ENCODE results near the gene TRIM22. TPM values are rescaled to one million over a fixed set of nuclear protein-coding genes. Genes with fewer than 3 reads are reported as not detected.

The TRIM22 gene
- total and polyA plus RNA-seq, 9 donors: 31.0 to 84.4 (median 68.5) TPM

DNA sequence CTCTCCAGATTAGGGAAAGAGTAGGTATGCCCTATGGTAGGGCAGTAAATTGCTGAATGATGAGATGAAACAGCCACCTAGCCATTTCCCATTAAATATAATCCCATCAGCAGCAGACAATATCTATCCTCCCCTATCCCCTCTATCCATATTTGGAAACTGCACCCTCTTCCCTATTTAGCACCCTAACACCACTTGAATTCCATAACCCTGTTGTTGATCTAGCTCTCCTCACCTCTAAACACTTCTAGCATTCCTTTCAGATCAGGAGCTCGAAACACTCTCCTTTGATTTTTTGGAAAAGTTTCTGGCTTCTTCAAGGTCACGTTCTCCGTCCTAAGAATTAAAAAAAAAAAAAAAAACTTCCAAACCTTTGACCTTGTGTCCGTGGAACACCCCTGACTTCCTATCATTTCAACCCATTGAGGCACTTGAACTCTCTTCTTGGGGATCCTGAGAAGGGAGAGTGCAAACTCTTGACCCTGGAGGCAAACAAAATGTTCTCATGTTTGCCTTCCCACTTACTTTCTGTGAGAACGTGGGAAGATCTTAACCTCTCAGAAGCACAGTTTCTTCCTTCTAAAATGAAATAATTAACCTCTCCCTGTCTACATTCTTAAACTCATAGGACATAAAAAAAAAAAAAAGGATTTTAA lies 23.7 kb upstream of the TRIM22 start:
- intact Hi-C loops (cut with DNase I): no loop called here

GRCh38 chr11:5666402-5666793 lies 23.2 kb upstream of the TRIM22 start:
- 72 to 75% (median 73%) methylated on average over 6 of the region's 6 CpGs for WGBS, 3 donors
- H3K27ac ChIP-seq: no peak overlapping the region
- no peaks in the 10 kb centered on the region for H3K9me3 ChIP-seq
- intact Hi-C loops (cut with DNase I): no loop called here
- H3K4me3 ChIP-seq: no peak overlapping the region
- no peaks in the 10 kb centered on the region for H3K27me3 ChIP-seq
- no peak for TF ChIP-seq EP300 (IDR thresholded peaks at IDR 0.05)
- no peak for TF ChIP-seq CTCF (IDR thresholded peaks at IDR 0.05)
- TF ChIP-seq POLR2A (IDR thresholded peaks at IDR 0.05): no peak
- DNase-seq: no peak
- H3K4me1 ChIP-seq (ENCODE audit: insufficient read depth): no peaks in the 10 kb centered on the region
- no peaks in the 10 kb centered on the region for H3K36me3 ChIP-seq

More for the DNA sequence above, 23.7 kb upstream of the TRIM22 start:
- H3K4me3 ChIP-seq: no peak overlapping the region
- H3K4me1 ChIP-seq (ENCODE audit: insufficient read depth): no peaks in the 10 kb centered on the region
- no peak for DNase-seq
- H3K9me3 ChIP-seq: no peaks in the 10 kb centered on the region
- 13 to 23% (median 13%) methylated on average over 5 of the region's 5 CpGs for WGBS, 3 donors
- TF ChIP-seq POLR2A (IDR thresholded peaks at IDR 0.05) (no peak), EP300 (IDR thresholded peaks at IDR 0.05) (no peak), CTCF (IDR thresholded peaks at IDR 0.05) (no peak)
- no peaks in the 10 kb centered on the region for H3K36me3 ChIP-seq
- no peak overlapping the region for H3K27ac ChIP-seq
- no peaks in the 10 kb centered on the region for H3K27me3 ChIP-seq

- no peaks in the 10 kb centered on the region for H3K4me1 ChIP-seq (ENCODE audit: insufficient read depth)
- H3K36me3 ChIP-seq: no peaks in the 10 kb centered on the region
- intact Hi-C loops (cut with DNase I): no loop called here
- no peak overlapping the region for H3K27ac ChIP-seq
- H3K9me3 ChIP-seq: no peaks in the 10 kb centered on the region
- TF ChIP-seq POLR2A (IDR thresholded peaks at IDR 0.05): no peak
- TF ChIP-seq CTCF (IDR thresholded peaks at IDR 0.05): no peak
- TF ChIP-seq EP300 (IDR thresholded peaks at IDR 0.05): no peak
- DNase-seq: no peak
- H3K4me3 ChIP-seq: no peak overlapping the region
- H3K27me3 ChIP-seq: no peaks in the 10 kb centered on the region
Observed at GRCh38 chr11:5671831-5672230, 17.8 kb upstream of the TRIM22 start.

DNA sequence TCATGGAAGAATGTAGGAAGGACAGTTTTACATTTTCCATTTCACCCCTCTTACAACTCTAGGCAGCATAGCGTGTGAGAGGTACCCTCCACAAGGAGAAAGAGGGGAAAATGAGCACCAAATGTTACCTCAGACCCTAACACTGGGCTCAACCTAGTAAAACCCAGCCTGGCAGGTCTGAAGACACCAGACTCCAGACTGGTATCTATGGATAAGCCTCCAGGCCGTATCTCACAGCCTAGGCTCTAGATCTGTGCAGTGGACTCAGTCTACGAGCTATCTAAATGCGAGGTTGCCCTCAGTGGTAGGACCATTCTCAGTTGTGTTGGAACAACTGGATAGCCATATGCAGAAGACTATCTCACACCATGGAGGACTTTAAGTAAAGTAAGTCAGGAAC lies 15.2 kb upstream of the TRIM22 start:
- TF ChIP-seq POLR2A (IDR thresholded peaks at IDR 0.05): no peak
- TF ChIP-seq EP300 (IDR thresholded peaks at IDR 0.05): no peak
- no peak for TF ChIP-seq CTCF (IDR thresholded peaks at IDR 0.05)
- H3K27ac ChIP-seq: no peak overlapping the region
- H3K4me3 ChIP-seq: no peak overlapping the region
- H3K36me3 ChIP-seq: no peaks in the 10 kb centered on the region
- intact Hi-C loops (cut with DNase I): no loop called here
- H3K9me3 ChIP-seq: no peaks in the 10 kb centered on the region
- no peak for DNase-seq
- H3K4me1 ChIP-seq (ENCODE audit: insufficient read depth): no peaks in the 10 kb centered on the region
- H3K27me3 ChIP-seq: no peaks in the 10 kb centered on the region
- 96 to 98% (median 96%) methylated on average over 4 of the region's 4 CpGs for WGBS, 3 donors

All from ovary (tissue), 9 donors.